GM23338 (cell line): ENCODE results near the gene SPATA33. TPM values are rescaled to one million over a fixed set of nuclear protein-coding genes. Genes with fewer than 3 reads are reported as not detected.

Experiments
- ATAC-seq: fragments of 200-7000 bp; cut with Tn5 transposase; 3 replicates; pipeline ENCODE4 v1.9.1; 2020
- DNase-seq: peaks from one replicate; pipeline ENCODE4 v3.0.0-alpha.2; 2015; ENCODE audit warnings: low spot score
- H2AFZ ChIP-seq: fragments of 200-600 bp; sonication (generic); 2 replicates; pipeline ENCODE4 v1.8.0; 2016; ENCODE audit warnings: antibody characterized with exemption, mild to moderate bottlenecking, moderate library complexity
- H3F3A ChIP-seq: fragments of 200-600 bp; sonication (generic); replicated peaks from 2 replicates; pipeline ENCODE4 v1.8.0; 2017; ENCODE audit warnings: antibody characterized with exemption, mixed run types, low read depth
- H3K27ac ChIP-seq: fragments of 200-600 bp; sonication (generic); 2 replicates; pipeline ENCODE4 v1.6.1; 2016; ENCODE audit warnings: low read depth
- H3K27me3 ChIP-seq: fragments of 200-600 bp; sonication (generic); 2 replicates; pipeline ENCODE4 v1.8.0; 2016; ENCODE audit warnings: mild to moderate bottlenecking, mixed run types, moderate library complexity; ENCODE audit not compliant: insufficient read depth
- H3K36me3 ChIP-seq: fragments of 200-600 bp; sonication (generic); 2 replicates; pipeline ENCODE4 v1.8.0; 2016; ENCODE audit warnings: mild to moderate bottlenecking; ENCODE audit not compliant: insufficient read depth
- H3K4me1 ChIP-seq: fragments of 200-600 bp; sonication (generic); 2 replicates; pipeline ENCODE4 v1.8.0; 2016; ENCODE audit warnings: mild to moderate bottlenecking, moderate library complexity; ENCODE audit not compliant: insufficient read depth
- H3K4me2 ChIP-seq: fragments of 200-600 bp; sonication (generic); 2 replicates; pipeline ENCODE4 v1.7.1; 2017; ENCODE audit warnings: mixed run types
- H3K4me3 ChIP-seq: fragments of 200-600 bp; sonication (generic); 2 replicates; pipeline ENCODE4 v1.6.1; 2016; ENCODE audit warnings: mixed run types
- H3K79me2 ChIP-seq: fragments of 200-600 bp; sonication (generic); replicated peaks from 2 replicates; pipeline ENCODE4 v1.8.0; 2017; ENCODE audit warnings: mild to moderate bottlenecking; ENCODE audit not compliant: insufficient read depth
- H3K9me2 ChIP-seq: fragments of 200-600 bp; sonication (generic); 2 replicates; pipeline ENCODE4 v1.8.0; 2017; ENCODE audit not compliant: insufficient read depth
- H4K20me1 ChIP-seq: fragments of 200-600 bp; sonication (generic); replicated peaks from 2 replicates; pipeline ENCODE4 v1.8.0; 2017; ENCODE audit warnings: mild to moderate bottlenecking; ENCODE audit not compliant: insufficient read depth
- H3K27ac Mint-ChIP-seq: 2 replicates; pipeline ENCODE4 v1.8.0; 2020; ENCODE audit warnings: inconsistent platforms, mild to moderate bottlenecking, moderate library complexity, mixed read lengths
- H3K27me3 Mint-ChIP-seq: 3 replicates; pipeline ENCODE4 v1.8.0; 2022; ENCODE audit warnings: low read depth, mild to moderate bottlenecking, moderate library complexity, mixed read lengths, inconsistent platforms; ENCODE audit not compliant: insufficient read depth, poor library complexity
- H3K36me3 Mint-ChIP-seq: 3 replicates; pipeline ENCODE4 v1.8.0; 2021; ENCODE audit warnings: low read depth, mild to moderate bottlenecking, inconsistent platforms, moderate library complexity, mixed read lengths
- H3K4me1 Mint-ChIP-seq: 3 replicates; pipeline ENCODE4 v1.8.0; 2020; ENCODE audit warnings: mild to moderate bottlenecking, inconsistent platforms, mixed read lengths
- H3K4me3 Mint-ChIP-seq: 3 replicates; pipeline ENCODE4 v1.8.0; 2021; ENCODE audit warnings: moderate library complexity, mild to moderate bottlenecking, inconsistent platforms, mixed read lengths
- H3K9me3 Mint-ChIP-seq: 3 replicates; pipeline ENCODE4 v1.8.0; 2020; ENCODE audit warnings: moderate library complexity, mild to moderate bottlenecking, inconsistent platforms, mixed read lengths
- CREB1 ChIP-seq: fragments of 250-450 bp; sonication (Bioruptor Pico); IDR thresholded peaks from 2 replicates; pipeline ENCODE4 v1.5.0; 2020; ENCODE audit warnings: low read depth, mild to moderate bottlenecking, moderate library complexity
- EZH2 ChIP-seq: fragments of 200-600 bp; sonication (generic); IDR thresholded peaks from one replicate; pipeline ENCODE4 v1.8.0; 2017; ENCODE audit warnings: antibody characterized with exemption, mild to moderate bottlenecking, low read depth; ENCODE audit not compliant: unreplicated experiment
- EZH2phosphoT487 ChIP-seq: fragments of 200-600 bp; sonication (generic); IDR thresholded peaks from one replicate; pipeline ENCODE4 v1.8.1; 2018; ENCODE audit warnings: antibody characterized with exemption; ENCODE audit not compliant: unreplicated experiment
- JUNB ChIP-seq: IDR thresholded peaks from one replicate; pipeline ENCODE4 v1.6.1; 2016; ENCODE audit warnings: antibody characterized with exemption; ENCODE audit not compliant: unreplicated experiment
- NANOG ChIP-seq: IDR thresholded peaks from 2 replicates; pipeline ENCODE4 v1.6.1; 2016; ENCODE audit warnings: antibody characterized with exemption, borderline replicate concordance
- POLR2AphosphoS5 ChIP-seq: IDR thresholded peaks from 2 replicates; pipeline ENCODE4 v1.6.1; 2016; ENCODE audit warnings: antibody characterized with exemption, low read depth
- STAT1 ChIP-seq: IDR thresholded peaks from one replicate; pipeline ENCODE4 v1.6.1; 2016; ENCODE audit warnings: antibody characterized with exemption; ENCODE audit not compliant: unreplicated experiment
- ZNF114 ChIP-seq: fragments of 250-450 bp; sonication (Bioruptor Pico); IDR thresholded peaks from 2 replicates; pipeline ENCODE4 v1.5.0; 2020; ENCODE audit warnings: mild to moderate bottlenecking, moderate library complexity
- ZNF331 ChIP-seq: fragments of 250-450 bp; sonication (Bioruptor Pico); IDR thresholded peaks from 2 replicates; pipeline ENCODE4 v1.5.0; 2020; ENCODE audit warnings: low read depth, mild to moderate bottlenecking, moderate library complexity
- polyA plus RNA-seq: library from polyadenylated mRNA; unstranded; fragments of >200 nt; fragmentation: Nextera tagmentation; extraction: Ambion mirVana; gene quantifications from 2 replicates; pipeline ENCODE4 v1.2.1, GENCODE V29; 2016
- total RNA-seq: library from RNA; depleted of rRNA; stranded (reverse); fragments of >200 nt; shearing (Covaris generic); gene quantifications from 2 replicates; pipeline ENCODE4 v1.2.3, GENCODE V29; 2014
- TF ChIP-seq, protein P1 (sequence below): fragments of 250-450 bp; sonication (Bioruptor Pico); IDR thresholded peaks from 2 replicates; pipeline ENCODE4 v1.5.0; 2020; ENCODE audit warnings: mild to moderate bottlenecking, moderate library complexity
- TF ChIP-seq, protein P2 (sequence below): IDR thresholded peaks from 2 replicates; pipeline ENCODE4 v1.6.1; 2016; ENCODE audit warnings: antibody characterized with exemption
- TF ChIP-seq, protein P3 (sequence below), 2 experiments: fragments of 200-600 bp in 1 of 2; sonication (generic) in 1 of 2; conservative IDR thresholded peaks; 2 replicates each; pipeline versions ENCODE4 v1.5.1 to v1.6.1; 2016 to 2017; ENCODE audit warnings: antibody characterized with exemption in 2 of 2, low read depth in 2 of 2, mild to moderate bottlenecking in 2 of 2, moderate library complexity in 1 of 2
- TF ChIP-seq, protein P4 (sequence below): IDR thresholded peaks from one replicate; pipeline ENCODE4 v1.6.1; 2018; ENCODE audit warnings: antibody characterized with exemption; ENCODE audit not compliant: unreplicated experiment

The SPATA33 gene
- total and polyA plus RNA-seq, 2 experiments from 2014 or later: 5.8 to 17.4 TPM

DNA sequence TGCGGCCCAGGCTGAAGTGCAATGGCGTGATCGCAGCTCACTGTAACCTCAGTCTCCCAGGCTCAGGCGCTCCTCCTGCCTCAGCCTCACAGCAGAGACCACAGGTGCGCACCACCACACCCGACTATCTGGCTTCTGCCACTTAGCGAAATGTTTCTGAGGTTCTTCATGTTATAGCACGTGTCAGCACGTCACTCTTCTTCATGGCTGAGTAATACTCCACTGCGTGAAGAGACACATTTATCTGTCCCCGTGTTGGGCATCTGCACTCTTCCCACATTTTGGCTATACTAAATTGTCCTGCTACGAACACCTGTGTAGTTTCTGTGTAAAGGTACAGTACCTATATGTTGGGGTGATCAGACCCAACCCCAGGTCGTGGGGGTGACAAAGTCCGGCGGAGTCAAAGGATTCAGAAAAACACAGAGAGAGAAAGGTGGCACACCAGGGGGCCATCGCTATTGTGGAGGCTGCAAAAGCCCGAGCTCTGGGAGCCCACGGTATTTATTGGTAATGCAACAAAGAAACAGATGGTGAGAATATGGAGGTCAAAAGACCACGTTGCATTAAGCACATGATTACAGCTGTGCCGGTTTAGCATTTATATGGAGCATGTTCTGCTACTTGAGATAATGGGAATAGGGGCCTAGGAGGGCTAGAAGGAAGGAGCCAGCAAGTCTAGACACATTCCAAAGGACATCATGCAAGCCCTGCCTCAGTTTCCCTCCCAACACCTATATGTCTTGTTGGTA, 45.0 kb upstream of the SPATA33 start:
- peaks cover 9% of the 10 kb centered on the region for H3K27me3 Mint-ChIP-seq
- Histone ChIP-seq H3F3A (no peaks in the 10 kb centered on the region), H3K4me1 (no peaks in the 10 kb centered on the region; the same call in 1 of the 2 replicates), H3K4me2 (no peak overlapping the region), H3K27me3 (no peaks in the 10 kb centered on the region), H3K9me2 (no peaks in the 10 kb centered on the region), H3K79me2 (no peaks in the 10 kb centered on the region), H3K36me3 (no peaks in the 10 kb centered on the region), H4K20me1 (no peaks in the 10 kb centered on the region), H3K27ac (no peak overlapping the region), H3K4me3 (no peak overlapping the region), H2AFZ (no peak overlapping the region)
- no peak overlapping the region for H3K27ac Mint-ChIP-seq
- ATAC-seq: no peak
- H3K4me3 Mint-ChIP-seq: no peak overlapping the region; the same call in 2 of the 3 replicates
- H3K36me3 Mint-ChIP-seq: no peaks in the 10 kb centered on the region; the same call in 2 of the 3 replicates
- H3K4me1 Mint-ChIP-seq: peaks cover 12% of the 10 kb centered on the region
- TF ChIP-seq, protein P1, sequence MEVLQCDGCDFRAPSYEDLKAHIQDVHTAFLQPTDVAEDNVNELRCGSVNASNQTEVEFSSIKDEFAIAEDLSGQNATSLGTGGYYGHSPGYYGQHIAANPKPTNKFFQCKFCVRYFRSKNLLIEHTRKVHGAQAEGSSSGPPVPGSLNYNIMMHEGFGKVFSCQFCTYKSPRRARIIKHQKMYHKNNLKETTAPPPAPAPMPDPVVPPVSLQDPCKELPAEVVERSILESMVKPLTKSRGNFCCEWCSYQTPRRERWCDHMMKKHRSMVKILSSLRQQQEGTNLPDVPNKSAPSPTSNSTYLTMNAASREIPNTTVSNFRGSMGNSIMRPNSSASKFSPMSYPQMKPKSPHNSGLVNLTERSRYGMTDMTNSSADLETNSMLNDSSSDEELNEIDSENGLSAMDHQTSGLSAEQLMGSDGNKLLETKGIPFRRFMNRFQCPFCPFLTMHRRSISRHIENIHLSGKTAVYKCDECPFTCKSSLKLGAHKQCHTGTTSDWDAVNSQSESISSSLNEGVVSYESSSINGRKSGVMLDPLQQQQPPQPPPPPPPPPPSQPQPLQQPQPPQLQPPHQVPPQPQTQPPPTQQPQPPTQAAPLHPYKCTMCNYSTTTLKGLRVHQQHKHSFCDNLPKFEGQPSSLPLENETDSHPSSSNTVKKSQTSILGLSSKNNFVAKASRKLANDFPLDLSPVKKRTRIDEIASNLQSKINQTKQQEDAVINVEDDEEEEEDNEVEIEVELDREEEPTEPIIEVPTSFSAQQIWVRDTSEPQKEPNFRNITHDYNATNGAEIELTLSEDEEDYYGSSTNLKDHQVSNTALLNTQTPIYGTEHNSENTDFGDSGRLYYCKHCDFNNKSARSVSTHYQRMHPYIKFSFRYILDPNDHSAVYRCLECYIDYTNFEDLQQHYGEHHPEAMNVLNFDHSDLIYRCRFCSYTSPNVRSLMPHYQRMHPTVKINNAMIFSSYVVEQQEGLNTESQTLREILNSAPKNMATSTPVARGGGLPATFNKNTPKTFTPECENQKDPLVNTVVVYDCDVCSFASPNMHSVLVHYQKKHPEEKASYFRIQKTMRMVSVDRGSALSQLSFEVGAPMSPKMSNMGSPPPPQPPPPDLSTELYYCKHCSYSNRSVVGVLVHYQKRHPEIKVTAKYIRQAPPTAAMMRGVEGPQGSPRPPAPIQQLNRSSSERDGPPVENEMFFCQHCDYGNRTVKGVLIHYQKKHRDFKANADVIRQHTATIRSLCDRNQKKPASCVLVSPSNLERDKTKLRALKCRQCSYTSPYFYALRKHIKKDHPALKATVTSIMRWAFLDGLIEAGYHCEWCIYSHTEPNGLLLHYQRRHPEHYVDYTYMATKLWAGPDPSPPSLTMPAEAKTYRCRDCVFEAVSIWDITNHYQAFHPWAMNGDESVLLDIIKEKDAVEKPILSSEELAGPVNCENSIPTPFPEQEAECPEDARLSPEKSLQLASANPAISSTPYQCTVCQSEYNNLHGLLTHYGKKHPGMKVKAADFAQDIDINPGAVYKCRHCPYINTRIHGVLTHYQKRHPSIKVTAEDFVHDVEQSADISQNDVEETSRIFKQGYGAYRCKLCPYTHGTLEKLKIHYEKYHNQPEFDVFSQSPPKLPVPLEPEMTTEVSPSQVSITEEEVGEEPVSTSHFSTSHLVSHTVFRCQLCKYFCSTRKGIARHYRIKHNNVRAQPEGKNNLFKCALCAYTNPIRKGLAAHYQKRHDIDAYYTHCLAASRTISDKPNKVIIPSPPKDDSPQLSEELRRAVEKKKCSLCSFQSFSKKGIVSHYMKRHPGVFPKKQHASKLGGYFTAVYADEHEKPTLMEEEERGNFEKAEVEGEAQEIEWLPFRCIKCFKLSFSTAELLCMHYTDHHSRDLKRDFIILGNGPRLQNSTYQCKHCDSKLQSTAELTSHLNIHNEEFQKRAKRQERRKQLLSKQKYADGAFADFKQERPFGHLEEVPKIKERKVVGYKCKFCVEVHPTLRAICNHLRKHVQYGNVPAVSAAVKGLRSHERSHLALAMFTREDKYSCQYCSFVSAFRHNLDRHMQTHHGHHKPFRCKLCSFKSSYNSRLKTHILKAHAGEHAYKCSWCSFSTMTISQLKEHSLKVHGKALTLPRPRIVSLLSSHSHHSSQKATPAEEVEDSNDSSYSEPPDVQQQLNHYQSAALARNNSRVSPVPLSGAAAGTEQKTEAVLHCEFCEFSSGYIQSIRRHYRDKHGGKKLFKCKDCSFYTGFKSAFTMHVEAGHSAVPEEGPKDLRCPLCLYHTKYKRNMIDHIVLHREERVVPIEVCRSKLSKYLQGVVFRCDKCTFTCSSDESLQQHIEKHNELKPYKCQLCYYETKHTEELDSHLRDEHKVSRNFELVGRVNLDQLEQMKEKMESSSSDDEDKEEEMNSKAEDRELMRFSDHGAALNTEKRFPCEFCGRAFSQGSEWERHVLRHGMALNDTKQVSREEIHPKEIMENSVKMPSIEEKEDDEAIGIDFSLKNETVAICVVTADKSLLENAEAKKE (CRISPR knock-in tag): no peak
- TF ChIP-seq, protein P2, sequence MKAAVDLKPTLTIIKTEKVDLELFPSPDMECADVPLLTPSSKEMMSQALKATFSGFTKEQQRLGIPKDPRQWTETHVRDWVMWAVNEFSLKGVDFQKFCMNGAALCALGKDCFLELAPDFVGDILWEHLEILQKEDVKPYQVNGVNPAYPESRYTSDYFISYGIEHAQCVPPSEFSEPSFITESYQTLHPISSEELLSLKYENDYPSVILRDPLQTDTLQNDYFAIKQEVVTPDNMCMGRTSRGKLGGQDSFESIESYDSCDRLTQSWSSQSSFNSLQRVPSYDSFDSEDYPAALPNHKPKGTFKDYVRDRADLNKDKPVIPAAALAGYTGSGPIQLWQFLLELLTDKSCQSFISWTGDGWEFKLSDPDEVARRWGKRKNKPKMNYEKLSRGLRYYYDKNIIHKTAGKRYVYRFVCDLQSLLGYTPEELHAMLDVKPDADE: no peak
- TF ChIP-seq ZNF114 (CRISPR knock-in tag): no peak
- no peak for TF ChIP-seq POLR2AphosphoS5
- TF ChIP-seq CREB1 (CRISPR knock-in tag): no peak
- TF ChIP-seq STAT1: no peak
- TF ChIP-seq, protein P3, sequence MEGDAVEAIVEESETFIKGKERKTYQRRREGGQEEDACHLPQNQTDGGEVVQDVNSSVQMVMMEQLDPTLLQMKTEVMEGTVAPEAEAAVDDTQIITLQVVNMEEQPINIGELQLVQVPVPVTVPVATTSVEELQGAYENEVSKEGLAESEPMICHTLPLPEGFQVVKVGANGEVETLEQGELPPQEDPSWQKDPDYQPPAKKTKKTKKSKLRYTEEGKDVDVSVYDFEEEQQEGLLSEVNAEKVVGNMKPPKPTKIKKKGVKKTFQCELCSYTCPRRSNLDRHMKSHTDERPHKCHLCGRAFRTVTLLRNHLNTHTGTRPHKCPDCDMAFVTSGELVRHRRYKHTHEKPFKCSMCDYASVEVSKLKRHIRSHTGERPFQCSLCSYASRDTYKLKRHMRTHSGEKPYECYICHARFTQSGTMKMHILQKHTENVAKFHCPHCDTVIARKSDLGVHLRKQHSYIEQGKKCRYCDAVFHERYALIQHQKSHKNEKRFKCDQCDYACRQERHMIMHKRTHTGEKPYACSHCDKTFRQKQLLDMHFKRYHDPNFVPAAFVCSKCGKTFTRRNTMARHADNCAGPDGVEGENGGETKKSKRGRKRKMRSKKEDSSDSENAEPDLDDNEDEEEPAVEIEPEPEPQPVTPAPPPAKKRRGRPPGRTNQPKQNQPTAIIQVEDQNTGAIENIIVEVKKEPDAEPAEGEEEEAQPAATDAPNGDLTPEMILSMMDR (conservative IDR thresholded peaks at IDR 0.05; ENCODE audit: low read depth in 2 of 2): no peak
- TF ChIP-seq, protein P4, sequence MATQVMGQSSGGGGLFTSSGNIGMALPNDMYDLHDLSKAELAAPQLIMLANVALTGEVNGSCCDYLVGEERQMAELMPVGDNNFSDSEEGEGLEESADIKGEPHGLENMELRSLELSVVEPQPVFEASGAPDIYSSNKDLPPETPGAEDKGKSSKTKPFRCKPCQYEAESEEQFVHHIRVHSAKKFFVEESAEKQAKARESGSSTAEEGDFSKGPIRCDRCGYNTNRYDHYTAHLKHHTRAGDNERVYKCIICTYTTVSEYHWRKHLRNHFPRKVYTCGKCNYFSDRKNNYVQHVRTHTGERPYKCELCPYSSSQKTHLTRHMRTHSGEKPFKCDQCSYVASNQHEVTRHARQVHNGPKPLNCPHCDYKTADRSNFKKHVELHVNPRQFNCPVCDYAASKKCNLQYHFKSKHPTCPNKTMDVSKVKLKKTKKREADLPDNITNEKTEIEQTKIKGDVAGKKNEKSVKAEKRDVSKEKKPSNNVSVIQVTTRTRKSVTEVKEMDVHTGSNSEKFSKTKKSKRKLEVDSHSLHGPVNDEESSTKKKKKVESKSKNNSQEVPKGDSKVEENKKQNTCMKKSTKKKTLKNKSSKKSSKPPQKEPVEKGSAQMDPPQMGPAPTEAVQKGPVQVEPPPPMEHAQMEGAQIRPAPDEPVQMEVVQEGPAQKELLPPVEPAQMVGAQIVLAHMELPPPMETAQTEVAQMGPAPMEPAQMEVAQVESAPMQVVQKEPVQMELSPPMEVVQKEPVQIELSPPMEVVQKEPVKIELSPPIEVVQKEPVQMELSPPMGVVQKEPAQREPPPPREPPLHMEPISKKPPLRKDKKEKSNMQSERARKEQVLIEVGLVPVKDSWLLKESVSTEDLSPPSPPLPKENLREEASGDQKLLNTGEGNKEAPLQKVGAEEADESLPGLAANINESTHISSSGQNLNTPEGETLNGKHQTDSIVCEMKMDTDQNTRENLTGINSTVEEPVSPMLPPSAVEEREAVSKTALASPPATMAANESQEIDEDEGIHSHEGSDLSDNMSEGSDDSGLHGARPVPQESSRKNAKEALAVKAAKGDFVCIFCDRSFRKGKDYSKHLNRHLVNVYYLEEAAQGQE: no peak
- no peak for TF ChIP-seq EZH2phosphoT487
- TF ChIP-seq EZH2: no peak
- TF ChIP-seq NANOG: no peak
- no peak for TF ChIP-seq JUNB
- no peak for TF ChIP-seq ZNF331
- no peak for DNase-seq
- H3K9me3 Mint-ChIP-seq: peaks cover 3% of the 10 kb centered on the region; the same call in 2 of the 3 replicates
